ENCODE results near the gene COX7A2.

Gene COX7A2

DNA sequence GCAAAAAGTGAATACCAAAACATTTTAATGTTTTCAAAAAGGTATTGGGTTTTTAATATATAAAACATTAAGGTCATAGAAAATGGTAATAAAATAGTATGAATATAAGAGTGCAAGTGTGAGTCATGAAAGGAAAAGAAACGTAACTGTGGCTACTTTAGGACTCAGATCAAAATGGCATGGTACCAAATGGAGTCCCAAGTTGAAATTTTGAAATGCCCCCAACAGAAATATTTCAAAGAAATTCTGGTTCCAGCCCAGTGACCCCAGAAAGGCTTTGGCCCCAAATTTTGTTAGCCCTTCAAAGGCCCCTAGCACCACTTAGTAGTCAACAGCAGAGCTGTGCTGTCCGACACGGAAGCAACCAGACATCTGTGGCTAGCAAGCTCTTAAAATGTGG lies 43.7 kb downstream of the COX7A2 start:
- DNase-seq (ENCODE audit: low read depth in 2 of 2) = no peak

DNA sequence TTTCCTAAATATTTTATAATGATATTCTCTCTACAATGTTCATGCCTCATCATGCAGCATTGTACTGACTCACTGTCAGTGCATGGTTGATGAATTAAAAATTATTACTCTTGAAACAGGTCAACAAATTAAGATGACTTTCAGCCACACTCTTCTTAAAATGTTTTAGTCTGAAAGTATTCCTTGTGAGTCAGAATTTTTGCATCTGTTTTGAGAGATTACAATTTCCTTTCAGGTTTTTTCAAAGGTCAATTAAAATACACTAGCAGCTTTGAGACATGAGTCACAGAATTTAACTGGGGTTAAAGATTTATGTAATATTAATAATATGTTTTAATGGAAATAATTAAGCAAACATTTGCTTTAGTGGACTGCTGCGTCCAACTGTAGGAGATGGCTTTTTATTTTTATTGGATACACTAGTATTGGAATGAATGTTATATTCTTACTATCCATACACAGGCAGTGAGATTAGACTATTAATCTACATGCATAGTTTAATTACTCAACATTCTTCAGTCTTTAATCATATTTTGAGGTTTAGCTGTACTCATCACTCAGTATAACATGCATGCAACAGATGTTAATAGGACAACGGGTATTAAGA lies 47.4 kb downstream of the COX7A2 start:
- no peak for DNase-seq (ENCODE audit: low read depth in 2 of 2)

DNA sequence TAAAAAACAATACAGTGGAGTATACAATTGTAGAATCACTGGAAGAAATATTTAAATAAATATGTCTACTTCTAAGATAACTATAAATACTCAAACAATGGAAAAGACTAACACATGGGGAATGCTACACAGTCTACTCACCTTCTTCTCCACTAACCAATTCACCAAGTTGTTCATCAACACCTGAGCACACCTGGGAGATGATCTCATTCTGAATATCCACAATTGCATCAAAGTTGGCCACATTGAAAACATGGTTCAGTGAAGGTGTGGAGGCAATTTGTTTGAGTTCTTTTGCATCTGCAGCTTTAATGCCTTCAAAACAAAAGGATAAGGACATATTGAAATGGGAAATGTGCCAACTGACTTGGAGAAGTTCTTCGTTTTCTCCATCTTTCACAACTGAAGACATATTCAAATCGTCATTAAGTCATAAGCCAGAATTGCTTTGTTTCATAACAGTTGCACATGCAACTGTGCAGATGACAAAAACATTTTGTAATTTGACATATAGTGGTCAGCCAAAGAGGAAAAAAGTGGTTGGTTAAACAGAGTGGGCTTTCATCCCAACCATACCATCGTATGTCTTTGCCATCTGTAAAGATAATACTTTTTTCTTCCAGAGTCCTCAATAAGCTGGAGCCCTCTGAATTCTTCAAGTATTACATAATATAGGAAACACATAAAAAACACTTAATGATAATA lies 55.2 kb downstream of the COX7A2 start:
- DNase-seq (ENCODE audit: low read depth in 2 of 2) = no peak
